Fibroblast of lung (primary cell): ENCODE measurements around the gene PROX2.

Source experiments
- EZH2 ChIP-seq: IDR thresholded peaks from 2 replicates; pipeline ENCODE4 v1.5.1; 2012; ENCODE audit warnings: low read length, control low read depth, mild to moderate bottlenecking; ENCODE audit errors: missing control alignments
- TF ChIP-seq, protein P1 (sequence below), 2 donors: IDR thresholded peaks in 1 of 2; conservative IDR thresholded peaks in 1 of 2; 1 replicate in 1 of 2; 2 replicates in 1 of 2; pipeline ENCODE4 v1.5.1; 2011 to 2012; ENCODE audit warnings: low read length in 2 of 2, control low read depth in 1 of 2, inconsistent platforms in 1 of 2, low read depth in 1 of 2, mild to moderate bottlenecking in 1 of 2

- no peak for TF ChIP-seq EZH2
- TF ChIP-seq, protein P1, sequence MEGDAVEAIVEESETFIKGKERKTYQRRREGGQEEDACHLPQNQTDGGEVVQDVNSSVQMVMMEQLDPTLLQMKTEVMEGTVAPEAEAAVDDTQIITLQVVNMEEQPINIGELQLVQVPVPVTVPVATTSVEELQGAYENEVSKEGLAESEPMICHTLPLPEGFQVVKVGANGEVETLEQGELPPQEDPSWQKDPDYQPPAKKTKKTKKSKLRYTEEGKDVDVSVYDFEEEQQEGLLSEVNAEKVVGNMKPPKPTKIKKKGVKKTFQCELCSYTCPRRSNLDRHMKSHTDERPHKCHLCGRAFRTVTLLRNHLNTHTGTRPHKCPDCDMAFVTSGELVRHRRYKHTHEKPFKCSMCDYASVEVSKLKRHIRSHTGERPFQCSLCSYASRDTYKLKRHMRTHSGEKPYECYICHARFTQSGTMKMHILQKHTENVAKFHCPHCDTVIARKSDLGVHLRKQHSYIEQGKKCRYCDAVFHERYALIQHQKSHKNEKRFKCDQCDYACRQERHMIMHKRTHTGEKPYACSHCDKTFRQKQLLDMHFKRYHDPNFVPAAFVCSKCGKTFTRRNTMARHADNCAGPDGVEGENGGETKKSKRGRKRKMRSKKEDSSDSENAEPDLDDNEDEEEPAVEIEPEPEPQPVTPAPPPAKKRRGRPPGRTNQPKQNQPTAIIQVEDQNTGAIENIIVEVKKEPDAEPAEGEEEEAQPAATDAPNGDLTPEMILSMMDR (conservative IDR thresholded peaks at IDR 0.05 in 1 of 2, IDR thresholded peaks at IDR 0.05 in 1 of 2; ENCODE audit: low read depth in 1 of 2, low read length in 2 of 2): no peak
These were observed 39.9 kb upstream of the PROX2 start for GRCh38 chr14:74915826-74916225.
